Gastroesophageal sphincter (tissue), 3 donors: ENCODE data around the gene FGGY.

Experiments
- CTCF ChIP-seq, 4 experiments: fragments of 200-600 bp in 2 of 4; fragments of 450-650 bp in 2 of 4; sonication (generic) in 1 of 4; IDR thresholded peaks; one replicate each; pipeline ENCODE4 v1.5.1; 2017 to 2019; ENCODE audit warnings: antibody characterized with exemption in 4 of 4, mild to moderate bottlenecking in 2 of 4, moderate library complexity in 2 of 4
- POLR2A ChIP-seq, 2 donors: fragments of 450-650 bp; IDR thresholded peaks; one replicate each; pipeline ENCODE4 v1.6.1; 2017; ENCODE audit warnings: antibody characterized with exemption in 2 of 2, mild to moderate bottlenecking in 2 of 2, moderate library complexity in 1 of 2
- POLR2AphosphoS5 ChIP-seq: sonication (generic); formaldehyde crosslinking; IDR thresholded peaks from one replicate; pipeline ENCODE4 v1.6.1; 2017; ENCODE audit warnings: antibody characterized with exemption

DNA sequence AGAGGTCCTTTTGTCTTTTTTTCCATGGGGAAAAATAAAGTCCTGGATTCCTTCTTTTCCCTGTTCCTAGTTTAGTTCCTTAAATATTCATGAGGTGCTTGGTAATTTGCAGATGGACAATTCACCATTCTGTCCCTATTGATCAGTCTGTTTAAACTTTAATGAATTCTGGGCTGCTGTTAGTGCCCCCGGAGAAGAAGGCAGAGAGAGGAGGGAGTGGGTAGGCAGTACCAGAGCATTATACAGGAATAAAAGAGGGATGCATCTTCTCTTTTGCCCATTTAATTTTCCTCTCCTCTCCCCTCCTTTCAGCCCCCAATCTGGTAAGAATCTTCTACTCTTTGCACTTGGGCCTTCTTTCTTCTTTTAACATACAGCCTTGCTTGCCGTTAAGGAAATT, 25.9 kb downstream of the FGGY start:
- no peak for TF ChIP-seq CTCF (IDR thresholded peaks at IDR 0.05)
- no peak for TF ChIP-seq POLR2AphosphoS5
- TF ChIP-seq POLR2A (IDR thresholded peaks at IDR 0.05): no peak
